ENCODE results near the gene PRDM4. TPM values are rescaled to one million over a fixed set of nuclear protein-coding genes. Genes with fewer than 3 reads are reported as not detected.

The PRDM4 gene
- total RNA-seq, 4 donors from 2014 or later, result 18.3 to 29.4 (median 26.8) TPM

GRCh38 chr12:107761502-107761904, 566 bp upstream of the PRDM4 start:
- peak overlapping the region; percentile 69 to 79 (median 77) for H3K27ac ChIP-seq (replicated peaks in 1 of 4)
- H3K27me3 ChIP-seq, result no peaks in the 10 kb centered on the region
- intact Hi-C loops (cut with DNase I), result loop anchor here (5.0 to 10.0 kb wide), 2 partner anchors 74 to 123 kb away; partner anchors contain the start of gene PWP1
- WGBS, result 5% methylated on average over 11 of the region's 12 CpGs
- H3K36me3 ChIP-seq, result peaks cover 3 to 12% (median 9%) of the 10 kb centered on the region in 4 donors
- no peaks in the 10 kb centered on the region for H3K9me3 ChIP-seq
- peaks cover 23 to 42% (median 38%) of the 10 kb centered on the region in 4 donors for H3K4me1 ChIP-seq
- TF ChIP-seq EP300 (IDR thresholded peaks at IDR 0.05), result no peak
- no peak for TF ChIP-seq POLR2AphosphoS5 (IDR thresholded peaks at IDR 0.05)
- TF ChIP-seq POLR2A (IDR thresholded peaks at IDR 0.05; ENCODE audit: low read depth), result no peak
- TF ChIP-seq CTCF (IDR thresholded peaks at IDR 0.05), result no peak
- H3K4me3 ChIP-seq, result peak overlapping the region; percentile 82 to 91 (median 84)
- DNase-seq (ENCODE audit: extremely low spot score), result no peak

GRCh38 chr12:107760207-107760808, 629 bp downstream of the PRDM4 start:
- Histone ChIP-seq H3K27ac (replicated peaks in 1 of 4) (peak overlapping the region; percentile 69 to 79 (median 77)), H3K9me3 (no peaks in the 10 kb centered on the region), H3K4me3 (peak overlapping the region; percentile 82 to 91 (median 84)), H3K4me1 (peaks cover 23 to 42% (median 38%) of the 10 kb centered on the region in 4 donors), H3K36me3 (peaks cover 15 to 24% (median 20%) of the 10 kb centered on the region in 4 donors), H3K27me3 (no peaks in the 10 kb centered on the region)
- WGBS, result 4% methylated on average over 20 of the region's 30 CpGs
- no peak for DNase-seq (ENCODE audit: extremely low spot score)
- intact Hi-C loops (cut with DNase I), result loop anchor here (5.0 to 10.0 kb wide), 2 partner anchors 73 to 124 kb away; partner anchors contain the start of gene PWP1
- TF ChIP-seq POLR2AphosphoS5 (IDR thresholded peaks at IDR 0.05) (no peak), CTCF (IDR thresholded peaks at IDR 0.05) (no peak), EP300 (IDR thresholded peaks at IDR 0.05) (no peak), POLR2A (IDR thresholded peaks at IDR 0.05; ENCODE audit: low read depth) (no peak)

GRCh38 chr12:107759410-107759809, 1.5 kb downstream of the PRDM4 start:
- Histone ChIP-seq H3K4me3 (peak overlapping the region; percentile 82 to 91 (median 84)), H3K4me1 (peaks cover 23 to 42% (median 38%) of the 10 kb centered on the region in 4 donors), H3K27me3 (no peaks in the 10 kb centered on the region), H3K9me3 (no peaks in the 10 kb centered on the region), H3K36me3 (peaks cover 24 to 33% (median 29%) of the 10 kb centered on the region in 4 donors), H3K27ac (replicated peaks in 1 of 4) (no peak overlapping the region)
- DNase-seq (ENCODE audit: extremely low spot score), result no peak
- TF ChIP-seq EP300 (IDR thresholded peaks at IDR 0.05), result no peak
- TF ChIP-seq CTCF (IDR thresholded peaks at IDR 0.05), result no peak
- TF ChIP-seq POLR2AphosphoS5 (IDR thresholded peaks at IDR 0.05), result no peak
- TF ChIP-seq POLR2A (IDR thresholded peaks at IDR 0.05; ENCODE audit: low read depth), result no peak
- intact Hi-C loops (cut with DNase I), result no loop called here
- 55% methylated on average over 3 of the region's 3 CpGs for WGBS

GRCh38 chr12:107749083-107749482, 11.9 kb downstream of the PRDM4 start:
- WGBS, result 92% methylated on average over 1 of the region's 1 CpG
- Histone ChIP-seq H3K27me3 (no peaks in the 10 kb centered on the region), H3K4me3 (no peak overlapping the region), H3K36me3 (peaks cover 61 to 98% (median 81%) of the 10 kb centered on the region in 4 donors), H3K9me3 (no peaks in the 10 kb centered on the region), H3K27ac (replicated peaks in 1 of 4) (no peak overlapping the region), H3K4me1 (peaks cover 0 to 20% (median 7%) of the 10 kb centered on the region in 4 donors)
- intact Hi-C loops (cut with DNase I), result no loop called here
- no peak for DNase-seq (ENCODE audit: extremely low spot score)
- TF ChIP-seq POLR2A (IDR thresholded peaks at IDR 0.05; ENCODE audit: low read depth) (no peak), POLR2AphosphoS5 (IDR thresholded peaks at IDR 0.05) (no peak), CTCF (IDR thresholded peaks at IDR 0.05) (no peak), EP300 (IDR thresholded peaks at IDR 0.05) (no peak)
